ENCODE measurements around the gene OBSCN. TPM values are rescaled to one million over a fixed set of nuclear protein-coding genes. Genes with fewer than 3 reads are reported as not detected.

Gene OBSCN
- total RNA-seq, 1 experiment from 2014 or later, result 5.6 TPM

GRCh38 chr1:228408869-228409805 is 201.3 kb downstream of the OBSCN start:
- no peaks in the 10 kb centered on the region for H3K9me3 ChIP-seq
- CTCF ChIA-PET, result no interaction called here
- peak overlapping the region; percentile 95 for H3K4me3 Mint-ChIP-seq (ENCODE audit: unreplicated experiment)

GRCh38 chr1:228410015-228410414 is 202.2 kb downstream of the OBSCN start:
- Mint-ChIP-seq H3K9me3 (ENCODE audit: unreplicated experiment) (no peaks in the 10 kb centered on the region), H3K27ac (ENCODE audit: unreplicated experiment) (no peak overlapping the region), H3K36me3 (ENCODE audit: insufficient read depth, unreplicated experiment) (peaks cover 35% of the 10 kb centered on the region), H3K4me3 (ENCODE audit: unreplicated experiment) (peak overlapping the region; percentile 24), H3K4me1 (ENCODE audit: low read depth, unreplicated experiment) (peaks cover 8% of the 10 kb centered on the region), H3K27me3 (ENCODE audit: insufficient read depth, unreplicated experiment) (no peaks in the 10 kb centered on the region)
- TF ChIP-seq, protein P1, sequence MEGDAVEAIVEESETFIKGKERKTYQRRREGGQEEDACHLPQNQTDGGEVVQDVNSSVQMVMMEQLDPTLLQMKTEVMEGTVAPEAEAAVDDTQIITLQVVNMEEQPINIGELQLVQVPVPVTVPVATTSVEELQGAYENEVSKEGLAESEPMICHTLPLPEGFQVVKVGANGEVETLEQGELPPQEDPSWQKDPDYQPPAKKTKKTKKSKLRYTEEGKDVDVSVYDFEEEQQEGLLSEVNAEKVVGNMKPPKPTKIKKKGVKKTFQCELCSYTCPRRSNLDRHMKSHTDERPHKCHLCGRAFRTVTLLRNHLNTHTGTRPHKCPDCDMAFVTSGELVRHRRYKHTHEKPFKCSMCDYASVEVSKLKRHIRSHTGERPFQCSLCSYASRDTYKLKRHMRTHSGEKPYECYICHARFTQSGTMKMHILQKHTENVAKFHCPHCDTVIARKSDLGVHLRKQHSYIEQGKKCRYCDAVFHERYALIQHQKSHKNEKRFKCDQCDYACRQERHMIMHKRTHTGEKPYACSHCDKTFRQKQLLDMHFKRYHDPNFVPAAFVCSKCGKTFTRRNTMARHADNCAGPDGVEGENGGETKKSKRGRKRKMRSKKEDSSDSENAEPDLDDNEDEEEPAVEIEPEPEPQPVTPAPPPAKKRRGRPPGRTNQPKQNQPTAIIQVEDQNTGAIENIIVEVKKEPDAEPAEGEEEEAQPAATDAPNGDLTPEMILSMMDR (IDR thresholded peaks at IDR 0.05; ENCODE audit: insufficient read depth in 1 of 2, low read depth in 1 of 2, low read length in 1 of 2, severe bottlenecking in 1 of 2, unreplicated experiment in 1 of 2), result no peak
- no TSS peak for BruUV-seq (replicated peaks)
- intact Hi-C loops (cut with micrococcal nuclease; ENCODE audit: unreplicated experiment), result no loop called here
- ChIA-PET CTCF (no interaction called here), POLR2A (no interaction called here)
- no peaks in the 10 kb centered on the region for H3K9me3 ChIP-seq
- H3K36me3 ChIP-seq (ENCODE audit: control insufficient read depth, insufficient read depth, low read length), result no peaks in the 10 kb centered on the region
- DNase-seq, result no peak
- no peaks in the 10 kb centered on the region for H3K27me3 ChIP-seq (replicated peaks; ENCODE audit: control insufficient read depth, insufficient read depth, low read length)
- H3K4me1 ChIP-seq, result peaks cover 16% of the 10 kb centered on the region
- H3K4me3 ChIP-seq (ENCODE audit: low read depth, low read length), result no peak overlapping the region

More at GRCh38 chr1:228408869-228409805, 201.3 kb downstream of the OBSCN start:
- TF ChIP-seq, protein P1 (IDR thresholded peaks at IDR 0.05; ENCODE audit: insufficient read depth in 1 of 2, low read depth in 1 of 2, low read length in 1 of 2, severe bottlenecking in 1 of 2, unreplicated experiment in 1 of 2), result no peak
- intact Hi-C loops (cut with micrococcal nuclease; ENCODE audit: unreplicated experiment), result no loop called here
- Mint-ChIP-seq H3K4me1 (ENCODE audit: low read depth, unreplicated experiment) (peaks cover 11% of the 10 kb centered on the region), H3K27ac (ENCODE audit: unreplicated experiment) (no peak overlapping the region), H3K9me3 (ENCODE audit: unreplicated experiment) (no peaks in the 10 kb centered on the region), H3K36me3 (ENCODE audit: insufficient read depth, unreplicated experiment) (peaks cover 43% of the 10 kb centered on the region), H3K27me3 (ENCODE audit: insufficient read depth, unreplicated experiment) (no peaks in the 10 kb centered on the region)
- peaks cover 3% of the 10 kb centered on the region for H3K36me3 ChIP-seq (ENCODE audit: control insufficient read depth, insufficient read depth, low read length)
- POLR2A ChIA-PET, result interaction anchor here (0.6 kb wide), 1 partner anchor 40 kb away, joined by 3 read pairs; no protein-coding TSS in a partner anchor
- no TSS peak for BruUV-seq (replicated peaks)
- no peak overlapping the region for H3K4me3 ChIP-seq (ENCODE audit: low read depth, low read length)
- no peak for DNase-seq
- H3K4me1 ChIP-seq, result peaks cover 25% of the 10 kb centered on the region
- no peaks in the 10 kb centered on the region for H3K27me3 ChIP-seq (replicated peaks; ENCODE audit: control insufficient read depth, insufficient read depth, low read length)

DNA sequence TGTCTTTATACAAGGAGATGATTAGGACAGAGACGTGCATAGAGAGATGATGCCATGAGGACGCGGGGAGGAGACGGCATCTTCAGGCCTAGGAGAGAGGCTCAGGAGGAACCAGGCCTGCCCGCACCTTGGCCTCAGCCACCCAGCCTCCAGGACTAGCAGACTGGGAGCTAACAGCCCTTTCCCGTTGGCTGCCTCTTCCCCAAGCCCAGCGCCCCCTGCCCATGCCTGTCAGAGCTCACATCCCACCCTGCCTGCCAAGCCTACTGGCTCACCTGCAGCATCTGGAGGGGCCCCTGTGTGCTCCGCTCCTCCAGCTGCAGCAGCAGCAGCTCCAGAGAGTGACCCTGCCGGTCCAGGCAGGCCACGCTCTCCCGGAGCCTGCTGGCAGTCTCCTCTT is 202.8 kb downstream of the OBSCN start:
- TF ChIP-seq, protein P1 (IDR thresholded peaks at IDR 0.05; ENCODE audit: insufficient read depth in 1 of 2, low read depth in 1 of 2, low read length in 1 of 2, severe bottlenecking in 1 of 2, unreplicated experiment in 1 of 2), result no peak
- intact Hi-C loops (cut with micrococcal nuclease; ENCODE audit: unreplicated experiment), result no loop called here
- Histone ChIP-seq H3K27me3 (replicated peaks; ENCODE audit: control insufficient read depth, insufficient read depth, low read length) (no peaks in the 10 kb centered on the region), H3K36me3 (ENCODE audit: control insufficient read depth, insufficient read depth, low read length) (no peaks in the 10 kb centered on the region), H3K4me3 (ENCODE audit: low read depth, low read length) (no peak overlapping the region), H3K4me1 (peaks cover 14% of the 10 kb centered on the region), H3K9me3 (no peaks in the 10 kb centered on the region)
- Mint-ChIP-seq H3K27ac (ENCODE audit: unreplicated experiment) (no peak overlapping the region), H3K4me3 (ENCODE audit: unreplicated experiment) (peak overlapping the region; percentile 24), H3K4me1 (ENCODE audit: low read depth, unreplicated experiment) (peaks cover 8% of the 10 kb centered on the region), H3K27me3 (ENCODE audit: insufficient read depth, unreplicated experiment) (no peaks in the 10 kb centered on the region), H3K36me3 (ENCODE audit: insufficient read depth, unreplicated experiment) (peaks cover 34% of the 10 kb centered on the region), H3K9me3 (ENCODE audit: unreplicated experiment) (no peaks in the 10 kb centered on the region)
- ChIA-PET POLR2A (no interaction called here), CTCF (no interaction called here)
- no TSS peak for BruUV-seq (replicated peaks)
- no peak for DNase-seq
